ENCODE data around the gene ERFE.

Gene ERFE

DNA sequence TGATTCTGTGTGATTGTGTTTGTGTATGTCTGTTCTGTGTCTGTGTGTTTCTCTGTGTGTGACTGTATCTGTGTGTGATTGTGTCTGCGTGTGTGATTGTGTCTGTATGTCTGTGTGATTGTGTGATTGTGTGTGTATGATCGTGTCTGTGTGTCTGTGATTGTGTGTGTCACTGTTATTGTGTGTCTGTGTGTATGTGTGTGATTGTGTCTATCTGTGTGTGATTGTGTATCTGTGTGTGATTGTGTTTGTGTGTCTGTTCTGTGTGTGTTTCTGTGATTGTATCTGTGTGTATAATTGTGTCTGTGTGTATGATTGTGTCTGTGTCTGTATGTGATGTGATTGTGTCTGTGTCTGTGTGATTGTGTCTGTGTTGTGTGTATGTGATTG is 32.0 kb upstream of the ERFE start:
- no peak for DNase-seq

DNA sequence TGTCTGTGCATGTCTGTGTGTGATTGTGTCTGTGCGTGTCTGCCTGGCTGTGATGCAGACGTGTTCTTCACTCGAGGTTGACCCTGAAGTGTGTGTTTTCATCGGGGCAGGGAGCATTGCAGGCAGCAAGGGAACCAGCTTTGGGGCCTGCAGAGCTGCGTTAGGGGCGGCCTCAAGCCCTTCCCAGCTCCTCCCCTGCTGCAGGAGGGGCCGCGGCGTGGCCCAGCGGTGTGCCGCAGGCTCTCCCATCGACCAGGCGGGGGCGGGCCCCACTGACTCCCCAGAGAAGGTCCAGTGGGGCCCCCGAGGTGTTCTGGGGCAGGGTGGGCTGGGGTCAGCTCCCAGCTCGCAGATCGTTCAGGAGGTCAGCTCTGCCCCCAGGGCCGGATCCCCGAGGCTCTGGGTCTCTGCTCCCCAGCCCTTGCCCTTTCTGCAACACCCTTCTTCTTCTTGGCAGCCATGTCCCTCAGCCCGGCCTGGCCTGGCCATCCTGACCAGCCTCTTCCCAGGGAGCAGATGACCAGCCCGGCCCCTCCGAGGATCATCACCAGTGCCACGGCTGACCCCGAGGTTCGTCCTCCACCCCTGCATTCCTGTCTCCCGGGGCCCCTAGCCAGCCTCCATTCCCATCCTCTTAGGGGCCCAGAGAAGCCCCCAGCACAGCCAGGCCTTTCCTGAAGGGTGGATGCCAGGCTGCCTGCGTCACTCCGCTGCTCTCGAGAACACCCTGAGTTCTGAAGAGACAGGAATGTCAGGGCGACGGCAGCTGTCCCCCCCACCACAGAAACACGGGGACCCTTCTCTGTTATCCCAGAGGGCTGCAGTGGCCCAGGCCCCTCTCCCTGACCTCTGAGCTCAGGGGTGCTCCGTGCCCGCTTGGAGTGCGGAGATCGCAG is 31.4 kb upstream of the ERFE start:
- no peak for DNase-seq

DNA sequence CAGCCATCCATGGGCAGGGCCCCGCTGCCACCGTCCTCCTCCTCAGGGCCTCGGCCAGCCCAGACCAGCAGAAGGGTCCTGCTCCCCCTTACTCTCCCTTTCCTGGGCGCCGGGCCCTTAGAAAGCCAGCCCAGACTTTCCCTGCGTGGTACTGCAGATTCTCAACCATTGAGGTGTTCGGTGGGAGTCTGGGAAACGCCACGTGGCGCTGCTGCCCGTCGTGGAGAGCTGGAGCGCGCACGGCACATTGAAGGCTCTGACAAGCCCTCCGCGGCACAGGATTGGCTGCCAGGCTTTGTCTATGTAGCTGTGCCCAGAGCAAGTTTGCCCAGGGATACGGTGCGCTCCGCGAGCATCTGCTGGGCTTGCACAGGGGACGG is 30.7 kb upstream of the ERFE start:
- DNase-seq: no peak

DNA sequence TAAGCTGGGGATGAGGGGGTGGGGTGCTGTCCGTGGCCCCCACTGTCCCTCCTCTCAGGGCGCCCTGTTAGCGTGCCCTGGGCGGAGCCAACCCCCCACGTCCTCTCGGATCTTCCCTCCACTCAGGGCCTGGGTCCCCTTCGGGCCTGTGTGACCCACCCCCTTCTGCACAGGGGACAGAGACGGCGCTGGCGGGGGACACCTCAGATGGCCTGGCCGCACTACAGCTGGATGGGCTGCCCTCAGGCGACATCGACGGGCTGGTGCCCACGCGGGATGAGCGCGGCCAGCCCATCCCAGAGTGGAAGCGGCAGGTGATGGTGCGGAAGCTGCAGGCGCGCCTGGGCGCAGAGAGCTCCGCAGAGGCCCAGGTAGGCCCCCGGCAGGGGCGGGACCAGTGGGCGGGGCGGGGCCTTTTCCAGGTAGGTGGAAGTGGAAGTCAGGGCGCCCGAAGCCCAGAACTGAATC is 30.2 kb upstream of the ERFE start:
- no peak for DNase-seq

DNA sequence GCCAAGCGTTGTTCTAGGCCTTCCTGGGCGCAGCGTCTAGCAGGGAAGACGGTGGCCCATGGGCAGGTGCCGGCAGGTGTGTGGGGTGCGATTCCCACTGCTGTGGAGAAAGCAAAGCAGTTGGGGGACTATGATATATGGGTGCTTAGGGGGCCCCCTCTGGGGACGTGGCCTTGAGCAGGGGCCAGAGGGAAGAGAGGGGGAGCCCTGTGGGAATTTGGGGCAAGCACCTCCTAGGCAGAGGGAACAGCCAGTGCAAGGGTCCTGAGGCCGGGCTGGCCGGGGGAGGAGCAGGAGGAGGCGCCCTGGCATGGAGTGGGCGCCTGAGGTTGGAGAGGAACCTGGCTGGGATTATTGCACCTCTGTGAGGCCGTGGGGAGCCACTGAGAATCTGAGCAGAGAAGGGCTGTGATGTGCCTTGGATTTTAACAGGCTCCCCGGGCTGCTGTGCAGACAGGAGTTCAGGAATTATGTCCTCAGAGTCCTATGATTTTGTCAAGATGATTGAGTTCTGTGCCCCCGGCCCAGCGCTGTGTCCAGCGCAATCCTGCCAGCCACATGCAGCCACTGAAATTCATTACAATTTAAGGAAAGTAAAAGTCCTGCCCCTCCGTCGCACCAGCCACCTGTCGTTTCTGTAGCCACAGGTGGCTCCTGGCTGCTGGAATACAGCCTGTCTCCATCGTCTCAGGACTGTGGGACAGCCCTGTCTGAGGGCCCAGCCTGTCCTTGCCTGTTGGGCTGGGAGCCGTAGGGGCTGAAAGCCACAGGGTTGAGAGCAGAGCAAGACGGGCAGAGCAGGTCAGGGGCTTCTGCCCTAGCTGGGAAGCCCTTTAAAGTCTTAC is 29.4 kb upstream of the ERFE start:
- DNase-seq: no peak

DNA sequence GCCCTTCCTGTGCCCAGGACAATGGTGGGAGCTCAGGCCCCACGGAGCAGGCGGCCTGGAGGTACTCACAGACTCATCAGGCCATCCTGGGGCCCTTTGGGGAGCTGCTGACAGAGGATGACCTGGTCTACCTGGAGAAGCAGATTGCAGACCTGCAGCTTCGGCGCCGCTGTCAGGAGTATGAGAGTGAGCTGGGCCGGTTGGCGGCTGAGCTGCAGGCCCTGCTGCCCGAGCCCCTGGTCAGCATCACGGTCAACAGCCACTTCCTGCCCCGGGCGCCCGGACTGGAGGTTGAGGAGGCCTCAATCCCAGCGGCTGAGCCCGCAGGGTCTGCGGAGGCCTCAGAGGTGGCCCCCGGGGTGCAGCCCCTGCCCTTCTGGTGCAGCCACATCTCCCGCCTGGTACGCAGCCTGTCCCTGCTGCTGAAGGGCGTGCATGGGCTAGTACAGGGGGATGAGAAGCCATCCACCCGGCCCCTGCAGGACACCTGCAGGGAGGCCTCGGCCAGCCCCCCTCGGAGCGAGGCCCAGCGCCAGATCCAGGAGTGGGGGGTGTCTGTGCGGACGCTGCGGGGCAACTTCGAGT is 28.6 kb upstream of the ERFE start:
- DNase-seq: no peak

DNA sequence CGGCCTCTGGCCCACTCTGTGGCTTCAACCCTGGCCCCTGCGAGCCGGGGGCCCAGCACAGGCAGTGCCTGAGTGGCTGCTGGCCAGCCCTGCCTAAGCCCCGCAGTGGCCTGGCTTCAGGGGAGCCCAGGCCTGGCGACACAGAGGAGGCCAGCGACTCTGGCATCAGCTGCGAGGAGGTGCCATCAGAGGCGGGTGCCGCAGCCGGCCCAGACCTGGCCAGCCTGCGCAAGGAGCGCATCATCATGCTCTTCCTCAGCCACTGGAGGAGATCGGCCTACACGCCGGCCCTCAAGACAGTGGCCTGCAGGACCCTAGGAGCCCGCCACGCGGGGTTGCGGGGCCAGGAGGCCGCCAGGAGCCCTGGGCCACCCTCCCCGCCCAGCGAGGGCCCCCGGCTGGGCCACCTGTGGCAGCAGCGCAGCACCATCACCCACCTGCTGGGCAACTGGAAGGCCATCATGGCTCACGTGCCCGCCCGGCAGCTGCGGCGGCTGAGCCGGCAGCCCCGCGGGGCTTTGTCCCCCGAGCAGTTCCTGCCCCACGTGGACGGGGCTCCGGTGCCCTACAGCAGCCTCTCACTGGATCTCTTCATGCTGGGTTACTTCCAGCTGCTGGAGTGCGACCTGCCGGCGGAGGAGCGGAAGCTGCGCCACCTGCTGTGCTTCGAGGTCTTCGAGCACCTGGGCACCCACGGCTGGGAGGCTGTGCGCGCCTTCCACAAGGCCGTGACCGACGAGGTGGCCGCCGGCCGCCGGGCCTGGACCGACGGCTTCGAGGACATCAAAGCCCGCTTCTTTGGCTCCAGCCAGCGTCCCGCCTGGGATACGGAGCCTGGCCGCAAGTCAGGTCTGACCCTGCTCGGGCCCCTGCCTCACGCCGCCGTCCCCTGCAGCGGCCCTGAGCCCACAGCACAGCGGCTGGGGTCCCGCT is 27.8 kb upstream of the ERFE start:
- no peak for DNase-seq

DNA sequence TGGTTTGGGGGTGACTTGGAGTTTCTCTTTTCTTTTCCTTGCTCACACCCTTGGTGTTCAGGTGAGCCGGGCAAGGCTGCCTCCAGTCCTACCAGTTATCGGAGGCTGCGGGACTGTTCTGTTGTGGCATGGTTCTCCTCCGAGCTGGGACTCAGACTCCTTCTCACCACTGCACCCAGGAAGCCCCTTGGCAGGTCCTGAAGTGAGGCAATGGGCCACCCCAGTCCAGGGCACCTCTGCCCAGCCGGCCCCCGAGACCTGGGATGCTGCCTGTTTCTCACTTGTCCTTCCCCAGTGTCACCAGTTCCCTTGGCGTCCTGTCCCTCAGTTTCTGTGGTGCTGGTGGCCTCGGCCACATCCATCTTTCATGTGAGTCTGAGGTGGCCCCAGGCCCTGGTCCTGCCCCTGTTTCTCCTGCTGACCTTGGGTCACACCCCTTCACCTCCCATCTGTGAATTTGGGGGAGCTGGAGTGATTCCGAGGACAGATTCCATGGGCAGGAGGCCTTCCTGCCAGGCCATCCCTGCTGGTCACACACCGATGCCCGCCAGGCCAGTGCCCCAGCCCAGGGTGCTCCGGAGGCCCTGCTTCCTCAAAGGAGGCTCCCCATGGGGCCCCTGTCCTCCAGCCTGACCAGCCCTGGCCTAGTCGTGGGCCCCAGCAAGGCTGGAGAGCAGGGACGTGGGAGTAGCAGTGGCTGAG is 26.9 kb upstream of the ERFE start:
- no peak for DNase-seq

DNA sequence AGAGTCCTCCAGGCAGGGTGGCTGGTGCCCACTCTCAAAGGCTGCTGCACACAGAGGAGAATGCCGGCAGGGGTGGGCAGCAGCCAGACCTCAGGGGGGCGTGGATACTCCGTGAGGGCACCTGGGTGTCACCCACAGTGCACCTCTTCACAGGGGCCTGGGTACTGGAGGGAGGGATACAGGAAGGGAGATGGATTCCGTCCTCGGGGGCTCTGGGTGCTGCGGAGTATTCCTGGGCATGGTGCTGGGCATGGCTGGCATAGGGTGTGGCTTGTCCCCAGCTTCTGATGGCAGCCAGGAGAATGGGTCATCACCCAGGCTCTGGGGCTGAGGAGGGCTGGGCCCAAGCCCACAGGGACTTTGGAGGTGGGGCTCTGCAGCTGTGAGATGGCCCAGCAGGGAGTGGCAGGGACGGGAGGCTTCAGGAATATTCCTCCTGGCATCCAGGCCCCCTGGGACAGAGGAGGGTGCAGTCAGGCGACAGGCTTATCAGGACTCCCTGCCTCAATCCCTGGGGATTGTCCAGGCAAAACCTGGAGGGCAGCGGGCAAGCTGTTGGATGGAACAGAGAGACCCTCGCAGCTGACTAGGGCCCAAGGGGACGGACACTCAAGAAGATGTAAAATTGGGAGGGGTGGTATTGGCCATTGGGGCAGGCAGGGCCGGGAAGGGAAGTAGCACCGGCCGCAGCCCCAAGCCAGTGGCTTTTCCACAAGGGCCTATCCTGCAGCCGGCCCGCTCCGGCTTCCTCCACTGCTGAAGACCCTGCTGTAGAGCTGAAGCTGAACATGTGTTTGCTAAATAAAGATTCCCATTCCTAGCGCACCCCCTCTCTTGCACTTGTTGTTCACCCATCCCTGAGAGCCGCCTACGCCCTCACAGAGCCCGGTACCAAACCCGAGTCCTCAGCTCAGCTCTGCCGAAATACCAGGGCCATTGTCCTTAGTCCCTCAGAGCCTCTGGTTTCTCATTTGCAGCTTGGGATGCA is 26.0 kb upstream of the ERFE start:
- no peak for DNase-seq

DNA sequence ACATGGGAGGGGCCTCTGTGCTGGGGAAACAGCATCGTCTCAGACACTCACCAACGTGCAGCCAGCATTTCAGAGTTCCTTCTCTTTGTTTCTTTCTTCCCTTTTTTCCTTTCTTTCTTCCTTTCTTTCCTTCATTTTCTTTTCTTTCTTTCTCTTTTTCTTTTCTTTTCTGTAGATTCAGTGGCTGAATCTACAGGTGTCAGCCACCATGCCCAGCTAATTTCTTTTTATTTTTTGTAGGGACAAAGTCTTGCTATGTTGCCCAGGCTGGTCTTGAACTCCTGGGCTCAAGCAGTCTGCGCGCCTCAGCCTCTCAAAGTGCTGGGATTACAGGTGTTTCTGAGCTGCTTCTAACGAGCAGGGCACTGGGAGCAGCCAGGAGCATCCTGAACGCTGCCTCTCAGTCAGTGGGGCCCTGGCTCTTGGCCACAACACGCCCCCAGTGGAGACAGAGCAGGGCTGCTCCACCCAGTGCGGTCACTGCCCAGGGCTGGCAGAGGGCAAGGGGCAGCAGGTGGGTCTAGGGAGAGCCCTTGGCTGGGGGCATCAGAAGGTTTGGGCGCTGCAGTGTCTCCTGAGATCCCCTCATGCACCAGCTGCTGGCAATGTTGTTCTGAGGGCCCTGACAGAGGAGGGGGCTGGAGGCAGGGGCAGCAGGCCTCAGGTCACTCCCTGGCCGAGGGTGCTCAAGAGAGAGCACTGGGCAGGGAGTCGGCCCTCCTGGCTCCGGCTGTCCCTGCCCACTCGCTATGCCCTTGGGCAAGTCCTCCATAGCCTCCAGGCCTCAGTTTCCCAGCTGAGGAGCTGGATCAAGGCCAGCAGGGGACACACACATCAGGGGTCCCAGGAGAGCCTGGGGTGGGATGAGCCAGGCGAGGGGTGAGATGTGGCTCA is 25.0 kb upstream of the ERFE start:
- DNase-seq: no peak

DNA sequence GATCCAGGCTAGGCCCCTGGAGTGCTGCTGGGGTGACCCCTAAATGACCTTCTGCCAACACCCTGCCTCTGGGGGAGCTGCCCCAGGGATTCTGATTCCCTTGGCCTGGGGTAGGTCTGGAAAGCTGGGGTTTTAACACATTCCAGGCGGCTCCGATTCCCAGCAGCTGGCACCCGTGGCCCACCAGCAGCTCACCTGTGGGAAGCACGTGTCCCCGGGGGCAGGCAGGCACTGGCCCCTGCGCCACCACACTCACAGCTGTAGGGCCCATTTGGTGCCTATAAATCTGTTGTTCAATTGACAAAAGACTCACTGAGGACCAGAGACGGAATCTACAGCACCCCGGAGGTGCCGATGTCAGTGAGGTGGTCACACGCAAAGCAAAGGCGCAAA is 24.4 kb upstream of the ERFE start:
- no peak for DNase-seq

DNA sequence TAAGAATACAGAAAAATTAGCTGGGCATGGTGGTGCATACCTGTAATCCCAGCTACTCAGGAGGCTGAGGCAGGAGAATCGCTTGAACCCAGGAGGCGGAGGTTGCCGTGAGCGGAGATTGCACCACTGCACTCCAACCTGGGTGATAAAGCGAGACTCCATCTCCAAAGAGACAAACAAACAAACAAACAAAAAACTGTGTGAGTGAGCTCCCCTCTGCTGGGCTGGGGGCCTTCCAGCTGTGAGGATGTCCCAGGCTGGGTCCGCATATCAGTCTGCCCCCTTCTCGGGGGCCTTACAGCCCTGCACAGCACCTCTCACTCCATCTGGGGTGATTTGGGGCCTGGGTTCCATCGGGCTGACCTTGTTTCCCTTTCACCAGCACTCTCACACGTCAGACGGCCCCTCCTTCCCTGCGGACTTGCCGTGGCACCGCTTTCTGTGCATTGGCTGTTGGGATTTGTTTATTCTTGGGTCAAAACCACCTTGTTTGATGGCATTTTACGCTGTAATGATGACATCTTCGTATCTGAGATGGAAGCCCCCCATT is 23.1 kb upstream of the ERFE start:
- no peak for DNase-seq

DNA sequence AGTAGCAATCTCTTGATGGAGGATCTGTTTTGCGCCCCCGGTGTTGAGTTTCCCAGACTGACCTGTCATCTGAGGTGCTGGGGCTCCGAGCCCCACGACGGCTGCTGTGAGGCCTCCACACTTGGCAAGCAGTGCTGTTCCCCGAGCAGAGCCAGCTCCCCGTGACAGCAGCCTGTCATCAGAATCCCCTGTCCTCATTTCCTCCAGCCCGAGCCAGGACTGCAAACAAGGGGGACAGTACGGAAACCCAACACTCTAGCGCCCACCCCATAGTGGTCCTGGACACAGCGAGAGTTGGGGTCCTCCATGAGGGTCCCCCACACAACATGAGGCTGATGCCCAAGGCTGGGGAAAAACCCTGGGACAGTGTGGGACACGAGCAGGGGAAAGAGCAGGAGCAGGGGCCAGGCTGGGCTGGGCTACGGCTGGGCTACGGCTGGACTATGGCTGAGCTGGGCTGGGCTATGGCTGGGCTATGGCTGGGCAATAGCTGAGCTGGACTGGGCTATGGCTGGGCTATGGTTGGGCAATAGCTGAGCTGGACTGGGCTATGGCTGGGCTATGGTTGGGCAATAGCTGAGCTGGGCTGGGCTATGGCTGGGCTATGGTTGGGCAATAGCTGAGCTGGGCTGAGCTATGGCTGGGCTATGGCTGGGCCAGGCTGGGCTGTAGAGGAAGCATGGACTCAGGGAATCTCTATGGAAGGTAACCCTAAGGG is 21.8 kb upstream of the ERFE start:
- DNase-seq: peak; percentile 53

DNA sequence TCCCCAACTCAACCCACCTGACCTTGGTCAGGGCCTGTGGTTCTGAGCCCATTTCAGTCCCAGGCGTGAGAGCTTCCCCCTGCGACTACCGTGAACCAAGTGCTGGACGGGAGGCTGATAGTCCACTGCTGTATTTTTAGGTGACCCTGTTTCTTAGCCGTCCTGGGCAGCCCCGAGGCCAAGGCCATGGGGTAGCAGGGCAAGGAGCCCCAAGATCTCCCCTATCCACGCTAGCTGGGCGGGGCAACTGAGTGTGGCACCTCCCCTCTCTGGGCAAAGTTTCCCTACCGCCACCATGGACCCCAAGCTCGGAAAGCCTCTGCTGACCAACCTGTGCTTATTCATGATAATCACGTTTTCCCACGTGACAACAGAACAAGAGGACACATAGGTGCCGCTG is 20.9 kb upstream of the ERFE start:
- no peak for DNase-seq

DNA sequence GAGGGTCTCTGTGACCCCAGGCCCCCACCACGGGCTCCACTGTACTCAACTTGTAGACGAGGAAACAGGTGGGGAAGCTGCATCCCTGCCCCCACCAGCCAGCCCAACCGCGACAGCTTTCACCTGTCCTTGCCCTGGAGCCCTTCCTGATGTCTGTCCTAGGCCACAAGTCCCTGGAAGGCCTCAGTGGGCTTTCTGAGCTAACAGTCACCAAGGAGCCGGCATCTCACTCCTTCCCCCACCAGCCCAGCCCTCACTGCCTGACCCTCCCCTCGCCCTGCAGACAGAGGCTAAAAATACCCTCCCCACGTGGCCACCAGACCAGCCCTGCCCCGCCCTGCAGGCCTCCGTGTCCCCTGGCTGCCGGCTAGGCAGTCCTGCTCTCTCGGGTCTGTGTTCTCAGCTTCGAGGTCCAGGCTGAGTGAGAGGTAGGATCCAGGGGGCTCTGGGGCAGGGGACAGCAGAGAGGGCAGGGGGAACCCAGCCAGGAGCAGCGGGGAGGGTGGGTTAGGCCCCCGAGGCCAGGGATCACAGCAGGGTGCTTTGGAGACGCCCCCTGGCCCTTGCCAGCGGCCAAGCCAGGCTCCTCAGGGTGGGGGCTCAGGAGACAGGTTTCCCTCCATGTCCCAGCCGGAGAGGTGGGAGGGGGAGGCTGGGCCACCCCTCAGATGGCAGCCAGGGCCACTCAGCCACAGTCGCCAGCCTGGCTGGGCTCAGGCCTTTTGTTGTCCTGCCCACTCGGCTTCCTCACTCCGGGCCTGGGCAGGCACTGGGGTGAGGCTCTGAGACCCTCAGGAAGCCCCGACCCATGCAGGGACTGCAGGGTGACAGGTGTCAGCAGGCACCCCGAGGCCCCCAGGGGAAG is 20.2 kb upstream of the ERFE start, which contains the start of gene KLHL30:
Gene KLHL30 (plus strand): TSS at position 338 of the 865 bp plus-strand sequence. CDS start 2,087 bp downstream, outside the sequence.
- no peak for DNase-seq

DNA sequence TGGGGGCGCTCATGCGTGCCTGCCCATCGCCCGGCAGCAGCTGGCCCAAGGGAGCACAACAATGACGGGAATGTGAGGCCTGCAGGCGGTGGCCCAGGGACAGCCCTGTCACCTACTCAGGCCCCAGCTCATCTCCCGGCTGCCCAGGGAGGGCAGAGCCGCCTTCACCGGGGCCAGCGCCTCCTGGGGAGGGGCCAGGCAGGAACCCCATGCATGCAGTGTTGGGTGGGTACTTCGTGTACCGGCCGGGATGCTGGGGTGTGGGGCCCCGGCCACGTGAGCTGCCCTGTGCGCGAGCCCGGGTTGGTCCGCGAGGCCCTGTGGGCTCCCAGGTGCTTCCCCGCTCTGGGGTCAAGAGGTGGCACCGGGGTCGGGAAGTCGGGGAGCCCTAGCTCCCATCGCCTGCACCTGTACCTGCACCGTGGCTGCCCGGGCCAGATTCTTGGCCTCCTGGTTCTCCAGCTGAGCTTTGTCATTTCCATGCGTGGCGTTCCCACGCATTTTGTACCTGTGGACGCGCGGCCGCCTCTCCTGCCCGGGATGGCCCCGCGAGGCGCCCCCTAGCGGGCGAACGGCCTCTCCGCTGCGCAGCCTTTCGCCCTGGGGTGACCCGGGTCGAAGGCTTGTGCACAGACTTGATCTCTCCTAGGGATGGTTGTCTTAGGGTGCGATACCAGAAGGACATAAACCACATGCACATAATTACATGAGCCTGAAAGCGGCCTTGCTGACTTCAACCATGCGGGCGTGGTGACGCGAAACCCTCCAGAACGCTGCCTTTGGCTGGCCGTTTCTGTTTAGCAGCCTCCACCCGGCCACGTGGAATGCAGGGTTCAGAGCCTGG is 19.4 kb upstream of the ERFE start:
- DNase-seq: no peak
